ENCODE results near the gene HRH2. TPM values are rescaled to one million over a fixed set of nuclear protein-coding genes. Genes with fewer than 3 reads are reported as not detected.
"Not testable (repeated sequence)": the region's sequence is repeated elsewhere in the genome, so short reads cannot be mapped to it uniquely, and the experiment has no call there.

The HRH2 gene
- total RNA-seq, 1 donor from 2014 or later = not detected

GRCh38 chr5:175712681-175713085, 54.8 kb downstream of the HRH2 start:
- DNase-seq (ENCODE audit: low read depth) = no peak

GRCh38 chr5:175713930-175714329, 56.1 kb downstream of the HRH2 start:
- DNase-seq (ENCODE audit: low read depth) = no peak

- DNase-seq (ENCODE audit: low read depth) = no peak
Observed at GRCh38 chr5:175714479-175715085, 56.7 kb downstream of the HRH2 start.

GRCh38 chr5:175715627-175716522, 58.0 kb downstream of the HRH2 start:
- no peak for DNase-seq (ENCODE audit: low read depth)

GRCh38 chr5:175717837-175718236, 60.0 kb downstream of the HRH2 start:
- no peak for DNase-seq (ENCODE audit: low read depth)

GRCh38 chr5:175718401-175719108, 60.7 kb downstream of the HRH2 start:
- no peak for DNase-seq (ENCODE audit: low read depth)

- DNase-seq (ENCODE audit: low read depth) = not testable (repeated sequence)
Observed at GRCh38 chr5:175719109-175719432, 61.2 kb downstream of the HRH2 start.

GRCh38 chr5:175724314-175725275, 66.7 kb downstream of the HRH2 start:
- no peak for DNase-seq (ENCODE audit: low read depth)

GRCh38 chr5:175728316-175728715, 70.4 kb downstream of the HRH2 start:
- no peak for DNase-seq (ENCODE audit: low read depth)

GRCh38 chr5:175728885-175729828, 71.3 kb downstream of the HRH2 start:
- peak; percentile 2 for DNase-seq (ENCODE audit: low read depth)

GRCh38 chr5:175729829-175730277, 72.0 kb downstream of the HRH2 start:
- DNase-seq (ENCODE audit: low read depth) = peak; percentile 88

GRCh38 chr5:175731172-175731571, 73.3 kb downstream of the HRH2 start:
- no peak for DNase-seq (ENCODE audit: low read depth)

GRCh38 chr5:175731756-175732465, 74.0 kb downstream of the HRH2 start:
- no peak for DNase-seq (ENCODE audit: low read depth)

GRCh38 chr5:175733017-175733416, 75.1 kb downstream of the HRH2 start:
- DNase-seq (ENCODE audit: low read depth) = no peak

- no peak for DNase-seq (ENCODE audit: low read depth)
Observed at GRCh38 chr5:175734016-175734415, 76.1 kb downstream of the HRH2 start.

GRCh38 chr5:175734501-175734900, 76.6 kb downstream of the HRH2 start:
- no peak for DNase-seq (ENCODE audit: low read depth)

GRCh38 chr5:175735701-175736100, 77.8 kb downstream of the HRH2 start:
- DNase-seq (ENCODE audit: low read depth) = no peak

- no peak for DNase-seq (ENCODE audit: low read depth)
Observed at GRCh38 chr5:175736652-175737051, 78.8 kb downstream of the HRH2 start.

- no peak for DNase-seq (ENCODE audit: low read depth)
Observed at GRCh38 chr5:175737481-175737880, 79.6 kb downstream of the HRH2 start.

All from myocyte (in vitro differentiated cells).